ENCODE measurements around the gene SPATA2. TPM values are rescaled to one million over a fixed set of nuclear protein-coding genes. Genes with fewer than 3 reads are reported as not detected.
A peak's percentile ranks its signal among the peaks of the same experiment; 100 is the strongest.

Gene SPATA2
- total and polyA plus RNA-seq, 2 of the 13 experiments (the other 11 are each of a cell fraction or from before 2014, with no cell fraction given): 3.2 to 8.7 TPM

DNA sequence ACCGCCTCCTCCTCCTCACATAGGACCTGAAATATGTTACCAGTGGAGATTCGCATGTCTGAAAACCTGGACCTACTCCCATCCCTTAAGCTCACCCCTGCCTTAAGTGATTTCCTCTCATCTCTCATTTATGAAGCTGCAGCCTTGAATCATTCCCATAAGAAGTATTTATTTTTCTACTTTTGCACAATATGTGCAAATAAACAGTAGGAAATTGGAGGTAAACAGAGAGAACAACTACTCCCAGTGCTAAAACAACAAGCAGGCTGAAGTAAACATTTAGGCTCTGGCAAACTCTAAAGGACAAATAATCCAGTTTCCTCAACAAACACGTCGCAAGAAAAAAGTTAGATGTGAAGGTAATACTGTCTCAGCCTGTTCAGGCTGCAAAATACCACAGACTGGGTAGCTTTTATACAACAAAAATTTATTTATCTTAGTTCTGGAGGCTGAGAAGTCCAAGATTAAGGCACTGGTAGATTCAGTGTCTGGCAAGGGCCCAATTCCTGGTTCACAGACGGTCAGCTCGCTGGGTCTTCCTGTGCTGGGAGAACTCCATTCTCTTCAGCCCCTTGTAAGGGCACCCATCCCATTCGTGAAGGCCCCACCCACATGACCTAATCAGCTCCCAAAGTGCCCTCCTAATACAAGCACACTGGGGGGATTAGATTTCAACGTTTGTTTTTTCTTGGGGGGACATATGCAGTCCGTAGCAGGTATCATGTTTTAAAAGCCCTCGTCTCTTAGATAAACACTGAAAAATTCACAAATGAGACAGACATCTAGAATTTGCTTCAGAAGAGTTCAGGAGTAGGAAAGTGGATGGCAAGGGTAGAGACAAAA is 15.6 kb downstream of the SPATA2 start (continued):
- TF ChIP-seq, protein P1, sequence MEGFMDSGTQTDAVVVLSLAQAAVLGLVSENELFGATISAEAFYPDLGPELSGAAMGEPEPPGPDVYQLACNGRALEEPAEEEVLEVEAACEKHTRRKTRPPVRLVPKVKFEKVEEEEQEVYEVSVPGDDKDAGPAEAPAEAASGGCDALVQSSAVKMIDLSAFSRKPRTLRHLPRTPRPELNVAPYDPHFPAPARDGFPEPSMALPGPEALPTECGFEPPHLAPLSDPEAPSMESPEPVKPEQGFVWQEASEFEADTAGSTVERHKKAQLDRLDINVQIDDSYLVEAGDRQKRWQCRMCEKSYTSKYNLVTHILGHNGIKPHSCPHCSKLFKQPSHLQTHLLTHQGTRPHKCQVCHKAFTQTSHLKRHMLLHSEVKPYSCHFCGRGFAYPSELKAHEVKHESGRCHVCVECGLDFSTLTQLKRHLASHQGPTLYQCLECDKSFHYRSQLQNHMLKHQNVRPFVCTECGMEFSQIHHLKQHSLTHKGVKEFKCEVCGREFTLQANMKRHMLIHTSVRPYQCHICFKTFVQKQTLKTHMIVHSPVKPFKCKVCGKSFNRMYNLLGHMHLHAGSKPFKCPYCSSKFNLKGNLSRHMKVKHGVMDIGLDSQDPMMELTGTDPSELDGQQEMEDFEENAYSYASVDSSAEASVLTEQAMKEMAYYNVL (CRISPR knock-in tag; IDR thresholded peaks at IDR 0.05; ENCODE audit: borderline replicate concordance): no peak
- TF ChIP-seq SOX6 (IDR thresholded peaks at IDR 0.05): no peak
- peak; percentile 69; the same call in 1 of the 2 replicates for TF ChIP-seq SOX6 (CRISPR knock-in tag; IDR thresholded peaks at IDR 0.05)
- no peak for TF ChIP-seq ZFX (CRISPR knock-in tag; IDR thresholded peaks at IDR 0.05; ENCODE audit: low read depth)
- no peak for TF ChIP-seq SIN3B (IDR thresholded peaks at IDR 0.05; ENCODE audit: low read length)
- TF ChIP-seq U2AF2 (IDR thresholded peaks at IDR 0.05; ENCODE audit: low read depth, low read length): no peak
- TF ChIP-seq ZNF558 (CRISPR knock-in tag; IDR thresholded peaks at IDR 0.05; ENCODE audit: borderline replicate concordance): no peak
- TF ChIP-seq KLF16 (CRISPR knock-in tag; IDR thresholded peaks at IDR 0.05): peak in 1 of 2 experiments; percentile 62; a peak in 2 of 4 replicates
- peak; percentile 36; the same call in 1 of the 2 replicates for TF ChIP-seq CEBPB (IDR thresholded peaks at IDR 0.05; ENCODE audit: borderline replicate concordance, low read depth, low read length)
- TF ChIP-seq CENPT (CRISPR knock-in tag; IDR thresholded peaks at IDR 0.05; ENCODE audit: low read depth): no peak
- TF ChIP-seq ZSCAN29 (CRISPR knock-in tag; conservative IDR thresholded peaks at IDR 0.05): no peak
- 0 out of 2 replicates have a peak, but pooled peaks have one; percentile 35 for TF ChIP-seq CHD2 (IDR thresholded peaks at IDR 0.05; ENCODE audit: low read depth, low read length)
- TF ChIP-seq, protein P2, sequence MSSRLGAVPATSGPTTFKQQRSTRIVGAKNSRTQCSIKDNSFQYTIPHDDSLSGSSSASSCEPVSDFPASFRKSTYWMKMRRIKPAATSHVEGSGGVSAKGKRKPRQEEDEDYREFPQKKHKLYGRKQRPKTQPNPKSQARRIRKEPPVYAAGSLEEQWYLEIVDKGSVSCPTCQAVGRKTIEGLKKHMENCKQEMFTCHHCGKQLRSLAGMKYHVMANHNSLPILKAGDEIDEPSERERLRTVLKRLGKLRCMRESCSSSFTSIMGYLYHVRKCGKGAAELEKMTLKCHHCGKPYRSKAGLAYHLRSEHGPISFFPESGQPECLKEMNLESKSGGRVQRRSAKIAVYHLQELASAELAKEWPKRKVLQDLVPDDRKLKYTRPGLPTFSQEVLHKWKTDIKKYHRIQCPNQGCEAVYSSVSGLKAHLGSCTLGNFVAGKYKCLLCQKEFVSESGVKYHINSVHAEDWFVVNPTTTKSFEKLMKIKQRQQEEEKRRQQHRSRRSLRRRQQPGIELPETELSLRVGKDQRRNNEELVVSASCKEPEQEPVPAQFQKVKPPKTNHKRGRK (CRISPR knock-in tag; IDR thresholded peaks at IDR 0.05): no peak
- TF ChIP-seq GLI4 (CRISPR knock-in tag; IDR thresholded peaks at IDR 0.05; ENCODE audit: borderline replicate concordance): no peak
- TF ChIP-seq PLRG1 (conservative IDR thresholded peaks at IDR 0.05): no peak
- TF ChIP-seq, protein P3, sequence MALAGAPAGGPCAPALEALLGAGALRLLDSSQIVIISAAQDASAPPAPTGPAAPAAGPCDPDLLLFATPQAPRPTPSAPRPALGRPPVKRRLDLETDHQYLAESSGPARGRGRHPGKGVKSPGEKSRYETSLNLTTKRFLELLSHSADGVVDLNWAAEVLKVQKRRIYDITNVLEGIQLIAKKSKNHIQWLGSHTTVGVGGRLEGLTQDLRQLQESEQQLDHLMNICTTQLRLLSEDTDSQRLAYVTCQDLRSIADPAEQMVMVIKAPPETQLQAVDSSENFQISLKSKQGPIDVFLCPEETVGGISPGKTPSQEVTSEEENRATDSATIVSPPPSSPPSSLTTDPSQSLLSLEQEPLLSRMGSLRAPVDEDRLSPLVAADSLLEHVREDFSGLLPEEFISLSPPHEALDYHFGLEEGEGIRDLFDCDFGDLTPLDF (CRISPR knock-in tag; IDR thresholded peaks at IDR 0.05): no peak
- TF ChIP-seq KLF15 (CRISPR knock-in tag; IDR thresholded peaks at IDR 0.05; ENCODE audit: borderline replicate concordance): no peak
- TF ChIP-seq EP300 (IDR thresholded peaks at IDR 0.05; ENCODE audit: low read depth in 2 of 2, low read length in 2 of 2): peak in 1 of 2 experiments; percentile 55; a peak in 1 of 4 replicates
- no peak for TF ChIP-seq EP300 (CRISPR knock-in tag; IDR thresholded peaks at IDR 0.05; ENCODE audit: borderline replicate concordance)
- peak; percentile 14; the same call in 1 of the 2 replicates for TF ChIP-seq ZSCAN9 (CRISPR knock-in tag; IDR thresholded peaks at IDR 0.05; ENCODE audit: borderline replicate concordance)
- no peak for TF ChIP-seq FIP1L1 (IDR thresholded peaks at IDR 0.05; ENCODE audit: borderline replicate concordance, insufficient read depth, low read depth, low read length)
- TF ChIP-seq KDM5A (IDR thresholded peaks at IDR 0.05; ENCODE audit: borderline replicate concordance, low read length): no peak
- TF ChIP-seq, protein P4, sequence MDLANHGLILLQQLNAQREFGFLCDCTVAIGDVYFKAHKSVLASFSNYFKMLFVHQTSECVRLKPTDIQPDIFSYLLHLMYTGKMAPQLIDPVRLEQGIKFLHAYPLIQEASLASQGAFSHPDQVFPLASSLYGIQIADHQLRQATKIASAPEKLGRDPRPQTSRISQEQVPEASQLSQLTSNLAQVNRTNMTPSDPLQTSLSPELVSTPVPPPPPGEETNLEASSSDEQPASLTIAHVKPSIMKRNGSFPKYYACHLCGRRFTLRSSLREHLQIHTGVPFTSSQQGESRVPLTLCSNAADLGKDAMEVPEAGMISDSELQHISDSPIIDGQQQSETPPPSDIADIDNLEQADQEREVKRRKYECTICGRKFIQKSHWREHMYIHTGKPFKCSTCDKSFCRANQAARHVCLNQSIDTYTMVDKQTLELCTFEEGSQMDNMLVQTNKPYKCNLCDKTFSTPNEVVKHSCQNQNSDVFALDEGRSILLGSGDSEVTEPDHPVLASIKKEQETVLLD (CRISPR knock-in tag; IDR thresholded peaks at IDR 0.05; ENCODE audit: low read depth): no peak
- TF ChIP-seq ZNF776 (CRISPR knock-in tag; IDR thresholded peaks at IDR 0.05): no peak

Data from HepG2 (cell line).